GM19455 (cell line): ENCODE measurements around the gene BRD4.

ENCODE experiments used
- ATAC-seq: cut with Tn5 transposase; IDR thresholded peaks from one replicate; pipeline ENCODE4 v1.9.1; 2021; ENCODE audit not compliant: unreplicated experiment

Gene BRD4

GRCh38 chr19:15250640-15250993 lies 81.7 kb downstream of the BRD4 start:
- ATAC-seq, result no peak

- ATAC-seq, result no peak
These were observed 82.2 kb downstream of the BRD4 start for GRCh38 chr19:15249972-15250639.

- no peak for ATAC-seq
These were observed 82.8 kb downstream of the BRD4 start for GRCh38 chr19:15249528-15249874.

- ATAC-seq, result no peak
These were observed 83.5 kb downstream of the BRD4 start for GRCh38 chr19:15248648-15249527.

GRCh38 chr19:15248106-15248505 lies 84.2 kb downstream of the BRD4 start:
- no peak for ATAC-seq

- no peak for ATAC-seq
These were observed 85.0 kb downstream of the BRD4 start for GRCh38 chr19:15247107-15248014.

GRCh38 chr19:15246198-15246481 lies 86.2 kb downstream of the BRD4 start:
- no peak for ATAC-seq

GRCh38 chr19:15245370-15246197 lies 86.8 kb downstream of the BRD4 start:
- no peak for ATAC-seq

GRCh38 chr19:15244808-15245207 lies 87.5 kb downstream of the BRD4 start:
- no peak for ATAC-seq

- no peak for ATAC-seq
These were observed 88.1 kb downstream of the BRD4 start for GRCh38 chr19:15244106-15244803.

- ATAC-seq, result no peak
These were observed 88.9 kb downstream of the BRD4 start for GRCh38 chr19:15243236-15243957.

- no peak for ATAC-seq
These were observed 91.0 kb downstream of the BRD4 start for GRCh38 chr19:15241259-15241910.

- no peak for ATAC-seq
These were observed 91.8 kb downstream of the BRD4 start for GRCh38 chr19:15240515-15240914.

GRCh38 chr19:15239337-15239949 lies 92.9 kb downstream of the BRD4 start:
- no peak for ATAC-seq

GRCh38 chr19:15238639-15239155 lies 93.6 kb downstream of the BRD4 start:
- no peak for ATAC-seq

GRCh38 chr19:15237759-15238638 lies 94.3 kb downstream of the BRD4 start:
- no peak for ATAC-seq

- no peak for ATAC-seq
These were observed 95.5 kb downstream of the BRD4 start for GRCh38 chr19:15236886-15237285.
